HepG2 (cell line): ENCODE data around the gene RUVBL1. TPM values are rescaled to one million over a fixed set of nuclear protein-coding genes. Genes with fewer than 3 reads are reported as not detected.

Experiments
- DNMT1 ChIP-seq: sonication (generic); formaldehyde crosslinking; IDR thresholded peaks from 2 replicates; pipeline ENCODE4 v1.5.1; 2020; ENCODE audit warnings: mild to moderate bottlenecking, missing genetic modification reagents
- FOXC1 ChIP-seq: sonication (generic); formaldehyde crosslinking; IDR thresholded peaks from 2 replicates; pipeline ENCODE4 v1.8.0; 2022; ENCODE audit warnings: mild to moderate bottlenecking, missing genetic modification reagents, borderline replicate concordance
- GRHL1 ChIP-seq: sonication (generic); formaldehyde crosslinking; conservative IDR thresholded peaks from 2 replicates; pipeline ENCODE4 v1.8.0; 2022; ENCODE audit warnings: missing genetic modification reagents
- HNF4G ChIP-seq, 2 experiments: sonication (generic) in 1 of 2; formaldehyde crosslinking in 1 of 2; IDR thresholded peaks; 2 replicates each; pipeline versions ENCODE4 v1.4.0 to v1.6.1; 2011 to 2020; ENCODE audit warnings: borderline replicate concordance in 2 of 2, low read depth in 2 of 2, mild to moderate bottlenecking in 2 of 2, low read length in 1 of 2, missing genetic modification reagents in 1 of 2, moderate library complexity in 1 of 2
- KAT7 ChIP-seq: IDR thresholded peaks from 2 replicates; pipeline ENCODE4 v1.6.1; 2018; ENCODE audit warnings: borderline replicate concordance, missing compliant biosample characterization
- MAZ ChIP-seq, 2 experiments: sonication (generic) in 1 of 2; formaldehyde crosslinking in 1 of 2; IDR thresholded peaks; 2 replicates each; pipeline versions ENCODE4 v1.5.0 to v1.6.1; 2012 to 2020; ENCODE audit warnings: low read depth in 2 of 2, mild to moderate bottlenecking in 2 of 2, borderline replicate concordance in 1 of 2, improper control_type of control experiment in 1 of 2, low read length in 1 of 2, missing genetic modification reagents in 1 of 2, moderate library complexity in 1 of 2
- MEF2D ChIP-seq: sonication (generic); formaldehyde crosslinking; IDR thresholded peaks from 2 replicates; pipeline ENCODE4 v1.5.1; 2020; ENCODE audit warnings: mild to moderate bottlenecking, missing genetic modification reagents
- MIER3 ChIP-seq: IDR thresholded peaks from 2 replicates; pipeline ENCODE4 v1.6.1; 2016; ENCODE audit warnings: missing compliant biosample characterization, borderline replicate concordance
- NFIC ChIP-seq: IDR thresholded peaks from 2 replicates; pipeline ENCODE4 v1.6.1; 2012; ENCODE audit warnings: mild to moderate bottlenecking, low read length, inconsistent platforms
- RBM39 ChIP-seq: fragments of 200-400 bp; formaldehyde crosslinking; IDR thresholded peaks from one replicate; pipeline ENCODE4 v1.6.1; 2018; ENCODE audit warnings: antibody characterized with exemption, mild to moderate bottlenecking, low read depth, low read length; ENCODE audit not compliant: poor library complexity, severe bottlenecking
- RORA ChIP-seq: sonication (generic); formaldehyde crosslinking; IDR thresholded peaks from 2 replicates; pipeline ENCODE4 v1.5.0; 2020; ENCODE audit warnings: mild to moderate bottlenecking, missing genetic modification reagents, moderate library complexity
- STAT5B ChIP-seq: sonication (generic); formaldehyde crosslinking; IDR thresholded peaks from 2 replicates; pipeline ENCODE4 v1.4.0; 2020; ENCODE audit warnings: missing genetic modification reagents
- TRIM24 ChIP-seq: sonication (generic); formaldehyde crosslinking; IDR thresholded peaks from 2 replicates; pipeline ENCODE4 v1.8.0; 2022; ENCODE audit warnings: mild to moderate bottlenecking, missing genetic modification reagents
- ZNF10 ChIP-seq: sonication (generic); formaldehyde crosslinking; IDR thresholded peaks from 2 replicates; pipeline ENCODE4 v1.4.0; 2020; ENCODE audit warnings: mild to moderate bottlenecking, low read depth, missing genetic modification reagents, borderline replicate concordance
- ZNF121 ChIP-seq: sonication (generic); formaldehyde crosslinking; IDR thresholded peaks from 2 replicates; pipeline ENCODE4 v1.5.0; 2020; ENCODE audit warnings: mild to moderate bottlenecking, missing genetic modification reagents
- ZNF264 ChIP-seq: sonication (generic); formaldehyde crosslinking; IDR thresholded peaks from 2 replicates; pipeline ENCODE4 v1.4.0; 2020; ENCODE audit warnings: missing genetic modification reagents
- ZNF367 ChIP-seq: sonication (generic); formaldehyde crosslinking; IDR thresholded peaks from 2 replicates; pipeline ENCODE4 v1.4.0; 2020; ENCODE audit warnings: missing genetic modification reagents, borderline replicate concordance
- ZNF629 ChIP-seq: sonication (generic); formaldehyde crosslinking; conservative IDR thresholded peaks from 2 replicates; pipeline ENCODE4 v1.5.0; 2020; ENCODE audit warnings: missing genetic modification reagents
- ZNF670 ChIP-seq: sonication (generic); formaldehyde crosslinking; IDR thresholded peaks from 2 replicates; pipeline ENCODE4 v1.8.0; 2022; ENCODE audit warnings: mild to moderate bottlenecking, missing genetic modification reagents, borderline replicate concordance
- polyA plus RNA-seq, 8 experiments: library from polyadenylated mRNA; depleted of rRNA in 3 of 8; stranded (reverse) in 7 of 8; unstranded in 1 of 8; fragments of >200 nt; fragmentation: Illumina TruSeq in 4 of 8; extraction: Trizol in 4 of 8; gene quantifications; 2 replicates each; pipeline versions ENCODE4 v1.2.1 to v1.2.3, GENCODE V29; 2011 to 2016; ENCODE audit warnings: low read depth in 4 of 8, missing spikeins in 1 of 8, mixed read lengths in 1 of 8; ENCODE audit not compliant: insufficient read depth in 1 of 8
- total RNA-seq, 5 experiments: library from RNA; depleted of rRNA; stranded (reverse); fragments of >200 nt; fragmentation: Illumina TruSeq; extraction: Trizol; gene quantifications; 2 replicates each; pipeline ENCODE4 v1.2.3, GENCODE V29; 2016; ENCODE audit warnings: low read depth in 1 of 5
- TF ChIP-seq, protein P1 (sequence below): sonication (generic); formaldehyde crosslinking; IDR thresholded peaks from 2 replicates; pipeline ENCODE4 v1.4.0; 2020; ENCODE audit warnings: missing genetic modification reagents
- TF ChIP-seq, protein P2 (sequence below): sonication (generic); formaldehyde crosslinking; IDR thresholded peaks from 2 replicates; pipeline ENCODE4 v1.8.1; 2022; ENCODE audit warnings: mild to moderate bottlenecking, missing genetic modification reagents

Gene RUVBL1
- total and polyA plus RNA-seq, 2 of the 13 experiments (the other 11 are each of a cell fraction or from before 2014, with no cell fraction given), result 32.7 to 86.3 TPM

- TF ChIP-seq MAZ (IDR thresholded peaks at IDR 0.05; ENCODE audit: borderline replicate concordance, low read depth, low read length), result peak; percentile 72
- peak; percentile 60; the same call in 1 of the 2 replicates for TF ChIP-seq MAZ (CRISPR knock-in tag; IDR thresholded peaks at IDR 0.05; ENCODE audit: low read depth)
- no peak for TF ChIP-seq NFIC
- TF ChIP-seq ZNF264 (CRISPR knock-in tag), result peak; percentile 60; the same call in 1 of the 2 replicates
- TF ChIP-seq, protein P1, sequence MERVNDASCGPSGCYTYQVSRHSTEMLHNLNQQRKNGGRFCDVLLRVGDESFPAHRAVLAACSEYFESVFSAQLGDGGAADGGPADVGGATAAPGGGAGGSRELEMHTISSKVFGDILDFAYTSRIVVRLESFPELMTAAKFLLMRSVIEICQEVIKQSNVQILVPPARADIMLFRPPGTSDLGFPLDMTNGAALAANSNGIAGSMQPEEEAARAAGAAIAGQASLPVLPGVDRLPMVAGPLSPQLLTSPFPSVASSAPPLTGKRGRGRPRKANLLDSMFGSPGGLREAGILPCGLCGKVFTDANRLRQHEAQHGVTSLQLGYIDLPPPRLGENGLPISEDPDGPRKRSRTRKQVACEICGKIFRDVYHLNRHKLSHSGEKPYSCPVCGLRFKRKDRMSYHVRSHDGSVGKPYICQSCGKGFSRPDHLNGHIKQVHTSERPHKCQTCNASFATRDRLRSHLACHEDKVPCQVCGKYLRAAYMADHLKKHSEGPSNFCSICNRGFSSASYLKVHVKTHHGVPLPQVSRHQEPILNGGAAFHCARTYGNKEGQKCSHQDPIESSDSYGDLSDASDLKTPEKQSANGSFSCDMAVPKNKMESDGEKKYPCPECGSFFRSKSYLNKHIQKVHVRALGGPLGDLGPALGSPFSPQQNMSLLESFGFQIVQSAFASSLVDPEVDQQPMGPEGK (CRISPR knock-in tag), result peak; percentile 96
- TF ChIP-seq KAT7 (CRISPR knock-in tag), result peak; percentile 79; the same call in 1 of the 2 replicates
- TF ChIP-seq ZNF367 (CRISPR knock-in tag), result no peak
- peak; percentile 63; the same call in 1 of the 2 replicates for TF ChIP-seq STAT5B
- TF ChIP-seq MIER3 (CRISPR knock-in tag), result 0 out of 2 replicates have a peak, but pooled peaks have one; percentile 63
- no peak for TF ChIP-seq RORA
- TF ChIP-seq GRHL1 (CRISPR knock-in tag), result no peak
- no peak for TF ChIP-seq TRIM24
- TF ChIP-seq ZNF121, result no peak
- no peak for TF ChIP-seq ZNF629
- TF ChIP-seq RBM39, result peak; percentile 80
- TF ChIP-seq FOXC1 (CRISPR knock-in tag), result peak; percentile 56; the same call in 1 of the 2 replicates
- TF ChIP-seq ZNF670 (CRISPR knock-in tag), result no peak
- TF ChIP-seq MEF2D, result peak; percentile 67
- no peak for TF ChIP-seq ZNF10 (CRISPR knock-in tag)
- no peak for TF ChIP-seq DNMT1 (CRISPR knock-in tag)
- no peak for TF ChIP-seq HNF4G (IDR thresholded peaks at IDR 0.05; ENCODE audit: borderline replicate concordance, low read depth, low read length)
- peak; percentile 40; the same call in 1 of the 2 replicates for TF ChIP-seq HNF4G (CRISPR knock-in tag; IDR thresholded peaks at IDR 0.05; ENCODE audit: borderline replicate concordance, low read depth)
- TF ChIP-seq, protein P2, sequence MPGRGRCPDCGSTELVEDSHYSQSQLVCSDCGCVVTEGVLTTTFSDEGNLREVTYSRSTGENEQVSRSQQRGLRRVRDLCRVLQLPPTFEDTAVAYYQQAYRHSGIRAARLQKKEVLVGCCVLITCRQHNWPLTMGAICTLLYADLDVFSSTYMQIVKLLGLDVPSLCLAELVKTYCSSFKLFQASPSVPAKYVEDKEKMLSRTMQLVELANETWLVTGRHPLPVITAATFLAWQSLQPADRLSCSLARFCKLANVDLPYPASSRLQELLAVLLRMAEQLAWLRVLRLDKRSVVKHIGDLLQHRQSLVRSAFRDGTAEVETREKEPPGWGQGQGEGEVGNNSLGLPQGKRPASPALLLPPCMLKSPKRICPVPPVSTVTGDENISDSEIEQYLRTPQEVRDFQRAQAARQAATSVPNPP (CRISPR knock-in tag), result no peak
Measured at GRCh38 chr3:128123538-128124368, at the start of gene RUVBL1 (continued).
